BLaER1 (cell line): ENCODE data around the gene DOCK4.

Experiments used
- H3K27ac ChIP-seq: shearing (Covaris generic); formaldehyde crosslinking; 2 replicates; pipeline ENCODE4 v1.8.1; 2022
- H3K27me3 ChIP-seq: shearing (Covaris generic); formaldehyde crosslinking; 2 replicates; pipeline ENCODE4 v1.8.1; 2022
- H3K36me3 ChIP-seq: shearing (Covaris generic); formaldehyde crosslinking; 2 replicates; pipeline ENCODE4 v1.8.1; 2022
- H3K4me1 ChIP-seq: shearing (Covaris generic); formaldehyde crosslinking; 2 replicates; pipeline ENCODE4 v1.8.1; 2022
- H3K4me2 ChIP-seq: shearing (Covaris generic); formaldehyde crosslinking; 2 replicates; pipeline ENCODE4 v1.8.1; 2022
- H3K4me3 ChIP-seq: shearing (Covaris generic); formaldehyde crosslinking; 2 replicates; pipeline ENCODE4 v1.8.1; 2022
- H3K9ac ChIP-seq: shearing (Covaris generic); formaldehyde crosslinking; 2 replicates; pipeline ENCODE4 v1.8.1; 2022
- H3K9me3 ChIP-seq: shearing (Covaris generic); formaldehyde crosslinking; 2 replicates; pipeline ENCODE4 v1.8.1; 2022
- H4K20me1 ChIP-seq: shearing (Covaris generic); formaldehyde crosslinking; 2 replicates; pipeline ENCODE4 v1.8.1; 2022
- Cebpa-rat ChIP-seq: shearing (Covaris generic); IDR thresholded peaks from 2 replicates; pipeline ENCODE4 v1.8.1; 2022

Gene DOCK4

GRCh38 chr7:111982804-111983203 is 223.4 kb downstream of the DOCK4 start:
- TF ChIP-seq Cebpa-rat, result no peak
- Histone ChIP-seq H3K36me3 (no peaks in the 10 kb centered on the region), H3K27ac (no peak overlapping the region), H4K20me1 (no peaks in the 10 kb centered on the region), H3K9me3 (no peaks in the 10 kb centered on the region), H3K9ac (no peak overlapping the region), H3K4me2 (no peak overlapping the region), H3K4me3 (no peak overlapping the region), H3K4me1 (peaks cover 7% of the 10 kb centered on the region; the same call in 1 of the 2 replicates), H3K27me3 (no peaks in the 10 kb centered on the region)

- Histone ChIP-seq H3K36me3 (no peaks in the 10 kb centered on the region), H3K4me1 (peaks cover under 1% of the 10 kb centered on the region; the same call in 1 of the 2 replicates), H3K27me3 (no peaks in the 10 kb centered on the region), H3K4me2 (no peak overlapping the region), H3K9me3 (no peaks in the 10 kb centered on the region), H3K9ac (no peak overlapping the region), H4K20me1 (no peaks in the 10 kb centered on the region), H3K4me3 (no peak overlapping the region), H3K27ac (no peak overlapping the region)
- TF ChIP-seq Cebpa-rat, result no peak
Measured at GRCh38 chr7:111982133-111982532, 224.1 kb downstream of the DOCK4 start.

GRCh38 chr7:111980725-111981124 is 225.5 kb downstream of the DOCK4 start:
- no peak for TF ChIP-seq Cebpa-rat
- Histone ChIP-seq H4K20me1 (no peaks in the 10 kb centered on the region), H3K4me2 (no peak overlapping the region)

GRCh38 chr7:111975346-111975745 is 230.9 kb downstream of the DOCK4 start:
- Histone ChIP-seq H3K4me2 (no peak overlapping the region), H4K20me1 (no peaks in the 10 kb centered on the region)

More at GRCh38 chr7:111980725-111981124, 225.5 kb downstream of the DOCK4 start:
- Histone ChIP-seq H3K36me3 (no peaks in the 10 kb centered on the region), H3K27me3 (no peaks in the 10 kb centered on the region), H3K4me3 (no peak overlapping the region), H3K27ac (no peak overlapping the region), H3K9me3 (no peaks in the 10 kb centered on the region), H3K9ac (no peak overlapping the region), H3K4me1 (no peaks in the 10 kb centered on the region)

GRCh38 chr7:111960984-111961383 is 245.2 kb downstream of the DOCK4 start:
- Histone ChIP-seq H3K36me3 (no peaks in the 10 kb centered on the region), H3K4me2 (no peak overlapping the region), H3K27me3 (no peaks in the 10 kb centered on the region), H3K4me1 (no peaks in the 10 kb centered on the region), H3K9ac (no peak overlapping the region), H3K27ac (no peak overlapping the region), H3K4me3 (no peak overlapping the region), H4K20me1 (no peaks in the 10 kb centered on the region), H3K9me3 (no peaks in the 10 kb centered on the region)
- TF ChIP-seq Cebpa-rat, result no peak

More at GRCh38 chr7:111975346-111975745, 230.9 kb downstream of the DOCK4 start:
- Histone ChIP-seq H3K9ac (no peak overlapping the region), H3K9me3 (no peaks in the 10 kb centered on the region), H3K27me3 (no peaks in the 10 kb centered on the region), H3K4me3 (no peak overlapping the region), H3K27ac (no peak overlapping the region), H3K4me1 (no peaks in the 10 kb centered on the region), H3K36me3 (no peaks in the 10 kb centered on the region)
- TF ChIP-seq Cebpa-rat, result no peak

- H3K4me2 ChIP-seq, result no peak overlapping the region
- TF ChIP-seq Cebpa-rat, result no peak
Measured at GRCh38 chr7:111958896-111959295, 247.3 kb downstream of the DOCK4 start.

DNA sequence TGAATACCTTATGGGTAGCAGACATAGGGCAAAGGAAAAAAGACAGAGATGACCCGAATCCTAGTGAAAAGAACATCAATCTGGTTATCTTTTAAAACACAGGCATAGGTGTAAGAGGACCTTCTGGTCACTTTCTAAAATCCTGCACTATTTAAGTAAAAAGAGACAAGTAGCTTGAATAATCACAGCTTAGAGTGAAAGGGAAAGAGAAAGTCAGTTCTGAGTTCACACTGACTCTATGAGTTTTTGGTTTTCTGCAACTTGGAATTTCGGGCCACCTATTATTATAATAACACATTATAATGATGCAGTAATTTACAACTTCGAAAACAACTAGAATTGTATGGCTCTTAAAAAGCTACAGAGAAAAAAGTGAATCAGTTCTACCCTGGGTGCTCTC is 247.8 kb downstream of the DOCK4 start:
- H3K27me3 ChIP-seq, result no peaks in the 10 kb centered on the region
- no peak overlapping the region for H3K4me2 ChIP-seq
- no peak overlapping the region for H3K27ac ChIP-seq
- no peaks in the 10 kb centered on the region for H4K20me1 ChIP-seq
- no peaks in the 10 kb centered on the region for H3K36me3 ChIP-seq
- H3K9me3 ChIP-seq, result no peaks in the 10 kb centered on the region
- H3K4me3 ChIP-seq, result no peak overlapping the region
- peaks cover 19% of the 10 kb centered on the region for H3K4me1 ChIP-seq
- H3K9ac ChIP-seq, result no peak overlapping the region
- no peak for TF ChIP-seq Cebpa-rat

More at GRCh38 chr7:111958896-111959295, 247.3 kb downstream of the DOCK4 start:
- no peak overlapping the region for H3K4me3 ChIP-seq
- no peak overlapping the region for H3K27ac ChIP-seq
- H3K9ac ChIP-seq, result no peak overlapping the region
- H3K4me1 ChIP-seq, result peaks cover 14% of the 10 kb centered on the region
- no peaks in the 10 kb centered on the region for H4K20me1 ChIP-seq
- no peaks in the 10 kb centered on the region for H3K9me3 ChIP-seq
- no peaks in the 10 kb centered on the region for H3K27me3 ChIP-seq
- H3K36me3 ChIP-seq, result no peaks in the 10 kb centered on the region

GRCh38 chr7:111955616-111956015 is 250.6 kb downstream of the DOCK4 start:
- H3K4me2 ChIP-seq, result no peak overlapping the region
- H3K9ac ChIP-seq, result no peak overlapping the region
- H3K4me1 ChIP-seq, result peaks cover 21% of the 10 kb centered on the region
- no peaks in the 10 kb centered on the region for H3K9me3 ChIP-seq
- H4K20me1 ChIP-seq, result no peaks in the 10 kb centered on the region
- no peak overlapping the region for H3K4me3 ChIP-seq
- H3K27me3 ChIP-seq, result no peaks in the 10 kb centered on the region
- no peaks in the 10 kb centered on the region for H3K36me3 ChIP-seq
- no peak overlapping the region for H3K27ac ChIP-seq
- TF ChIP-seq Cebpa-rat, result no peak

- Histone ChIP-seq H3K4me1 (peaks cover 21% of the 10 kb centered on the region), H3K4me2 (peak overlapping the region; percentile 30), H3K4me3 (no peak overlapping the region), H3K9ac (no peak overlapping the region), H4K20me1 (no peaks in the 10 kb centered on the region), H3K36me3 (no peaks in the 10 kb centered on the region), H3K27me3 (no peaks in the 10 kb centered on the region), H3K9me3 (no peaks in the 10 kb centered on the region), H3K27ac (no peak overlapping the region)
- no peak for TF ChIP-seq Cebpa-rat
Measured at GRCh38 chr7:111954474-111955381, 251.5 kb downstream of the DOCK4 start.

DNA sequence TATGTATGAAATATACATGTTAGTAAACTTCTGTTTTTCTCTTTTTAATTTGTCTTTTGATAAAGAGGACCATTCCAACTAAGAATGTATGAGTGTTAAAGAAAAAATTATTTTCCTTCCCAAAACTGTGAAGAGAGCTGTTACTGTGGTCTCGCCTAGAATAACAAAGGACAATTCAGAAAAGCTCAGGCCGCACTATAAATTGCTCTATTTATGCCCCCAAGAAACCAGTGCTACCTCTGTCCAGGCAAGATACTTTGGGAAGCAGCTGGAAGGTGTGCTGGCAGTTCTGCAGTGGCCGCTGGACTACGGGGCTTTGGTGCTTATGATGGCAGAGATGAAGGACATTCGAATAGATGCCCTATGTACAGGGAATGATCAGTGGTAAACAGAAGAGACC is 252.1 kb downstream of the DOCK4 start:
- Histone ChIP-seq H3K27me3 (no peaks in the 10 kb centered on the region), H3K27ac (no peak overlapping the region), H4K20me1 (no peaks in the 10 kb centered on the region), H3K36me3 (no peaks in the 10 kb centered on the region), H3K9ac (no peak overlapping the region), H3K9me3 (no peaks in the 10 kb centered on the region), H3K4me2 (peak overlapping the region; percentile 30; the same call in 1 of the 2 replicates), H3K4me1 (peaks cover 21% of the 10 kb centered on the region), H3K4me3 (no peak overlapping the region)
- TF ChIP-seq Cebpa-rat, result no peak
